GM23338 (cell line): ENCODE results near the gene INPP5D. TPM values are rescaled to one million over a fixed set of nuclear protein-coding genes. Genes with fewer than 3 reads are reported as not detected.
"Not testable (repeated sequence)": the region's sequence is repeated elsewhere in the genome, so short reads cannot be mapped to it uniquely, and the experiment has no call there.

ENCODE experiments used
- ATAC-seq: fragments of 200-7000 bp; cut with Tn5 transposase; 3 replicates; pipeline ENCODE4 v1.9.1; 2020
- DNase-seq: peaks from one replicate; pipeline ENCODE4 v3.0.0-alpha.2; 2015; ENCODE audit warnings: low spot score
- H2AFZ ChIP-seq: fragments of 200-600 bp; sonication (generic); 2 replicates; pipeline ENCODE4 v1.8.0; 2016; ENCODE audit warnings: antibody characterized with exemption, mild to moderate bottlenecking, moderate library complexity
- H3F3A ChIP-seq: fragments of 200-600 bp; sonication (generic); replicated peaks from 2 replicates; pipeline ENCODE4 v1.8.0; 2017; ENCODE audit warnings: antibody characterized with exemption, mixed run types, low read depth
- H3K27ac ChIP-seq: fragments of 200-600 bp; sonication (generic); 2 replicates; pipeline ENCODE4 v1.6.1; 2016; ENCODE audit warnings: low read depth
- H3K27me3 ChIP-seq: fragments of 200-600 bp; sonication (generic); 2 replicates; pipeline ENCODE4 v1.8.0; 2016; ENCODE audit warnings: mild to moderate bottlenecking, mixed run types, moderate library complexity; ENCODE audit not compliant: insufficient read depth
- H3K36me3 ChIP-seq: fragments of 200-600 bp; sonication (generic); 2 replicates; pipeline ENCODE4 v1.8.0; 2016; ENCODE audit warnings: mild to moderate bottlenecking; ENCODE audit not compliant: insufficient read depth
- H3K4me1 ChIP-seq: fragments of 200-600 bp; sonication (generic); 2 replicates; pipeline ENCODE4 v1.8.0; 2016; ENCODE audit warnings: mild to moderate bottlenecking, moderate library complexity; ENCODE audit not compliant: insufficient read depth
- H3K4me2 ChIP-seq: fragments of 200-600 bp; sonication (generic); 2 replicates; pipeline ENCODE4 v1.7.1; 2017; ENCODE audit warnings: mixed run types
- H3K4me3 ChIP-seq: fragments of 200-600 bp; sonication (generic); 2 replicates; pipeline ENCODE4 v1.6.1; 2016; ENCODE audit warnings: mixed run types
- H3K79me2 ChIP-seq: fragments of 200-600 bp; sonication (generic); replicated peaks from 2 replicates; pipeline ENCODE4 v1.8.0; 2017; ENCODE audit warnings: mild to moderate bottlenecking; ENCODE audit not compliant: insufficient read depth
- H3K9me2 ChIP-seq: fragments of 200-600 bp; sonication (generic); 2 replicates; pipeline ENCODE4 v1.8.0; 2017; ENCODE audit not compliant: insufficient read depth
- H4K20me1 ChIP-seq: fragments of 200-600 bp; sonication (generic); replicated peaks from 2 replicates; pipeline ENCODE4 v1.8.0; 2017; ENCODE audit warnings: mild to moderate bottlenecking; ENCODE audit not compliant: insufficient read depth
- H3K27ac Mint-ChIP-seq: 2 replicates; pipeline ENCODE4 v1.8.0; 2020; ENCODE audit warnings: inconsistent platforms, mild to moderate bottlenecking, moderate library complexity, mixed read lengths
- H3K27me3 Mint-ChIP-seq: 3 replicates; pipeline ENCODE4 v1.8.0; 2022; ENCODE audit warnings: low read depth, mild to moderate bottlenecking, moderate library complexity, mixed read lengths, inconsistent platforms; ENCODE audit not compliant: insufficient read depth, poor library complexity
- H3K36me3 Mint-ChIP-seq: 3 replicates; pipeline ENCODE4 v1.8.0; 2021; ENCODE audit warnings: low read depth, mild to moderate bottlenecking, inconsistent platforms, moderate library complexity, mixed read lengths
- H3K4me1 Mint-ChIP-seq: 3 replicates; pipeline ENCODE4 v1.8.0; 2020; ENCODE audit warnings: mild to moderate bottlenecking, inconsistent platforms, mixed read lengths
- H3K4me3 Mint-ChIP-seq: 3 replicates; pipeline ENCODE4 v1.8.0; 2021; ENCODE audit warnings: moderate library complexity, mild to moderate bottlenecking, inconsistent platforms, mixed read lengths
- H3K9me3 Mint-ChIP-seq: 3 replicates; pipeline ENCODE4 v1.8.0; 2020; ENCODE audit warnings: moderate library complexity, mild to moderate bottlenecking, inconsistent platforms, mixed read lengths
- EZH2 ChIP-seq: fragments of 200-600 bp; sonication (generic); IDR thresholded peaks from one replicate; pipeline ENCODE4 v1.8.0; 2017; ENCODE audit warnings: antibody characterized with exemption, mild to moderate bottlenecking, low read depth; ENCODE audit not compliant: unreplicated experiment
- EZH2phosphoT487 ChIP-seq: fragments of 200-600 bp; sonication (generic); IDR thresholded peaks from one replicate; pipeline ENCODE4 v1.8.1; 2018; ENCODE audit warnings: antibody characterized with exemption; ENCODE audit not compliant: unreplicated experiment
- POLR2AphosphoS5 ChIP-seq: IDR thresholded peaks from 2 replicates; pipeline ENCODE4 v1.6.1; 2016; ENCODE audit warnings: antibody characterized with exemption, low read depth
- STAT1 ChIP-seq: IDR thresholded peaks from one replicate; pipeline ENCODE4 v1.6.1; 2016; ENCODE audit warnings: antibody characterized with exemption; ENCODE audit not compliant: unreplicated experiment
- ZNF331 ChIP-seq: fragments of 250-450 bp; sonication (Bioruptor Pico); IDR thresholded peaks from 2 replicates; pipeline ENCODE4 v1.5.0; 2020; ENCODE audit warnings: low read depth, mild to moderate bottlenecking, moderate library complexity
- polyA plus RNA-seq: library from polyadenylated mRNA; unstranded; fragments of >200 nt; fragmentation: Nextera tagmentation; extraction: Ambion mirVana; gene quantifications from 2 replicates; pipeline ENCODE4 v1.2.1, GENCODE V29; 2016
- total RNA-seq: library from RNA; depleted of rRNA; stranded (reverse); fragments of >200 nt; shearing (Covaris generic); gene quantifications from 2 replicates; pipeline ENCODE4 v1.2.3, GENCODE V29; 2014
- TF ChIP-seq, protein P1 (sequence below), 2 experiments: fragments of 200-600 bp in 1 of 2; sonication (generic) in 1 of 2; conservative IDR thresholded peaks; 2 replicates each; pipeline versions ENCODE4 v1.5.1 to v1.6.1; 2016 to 2017; ENCODE audit warnings: antibody characterized with exemption in 2 of 2, low read depth in 2 of 2, mild to moderate bottlenecking in 2 of 2, moderate library complexity in 1 of 2
- TF ChIP-seq, protein P2 (sequence below): IDR thresholded peaks from 2 replicates; pipeline ENCODE4 v1.6.1; 2016; ENCODE audit warnings: antibody characterized with exemption

INPP5D gene
- total and polyA plus RNA-seq, 2 experiments from 2014 or later = 6.6 to 8.3 TPM

DNA sequence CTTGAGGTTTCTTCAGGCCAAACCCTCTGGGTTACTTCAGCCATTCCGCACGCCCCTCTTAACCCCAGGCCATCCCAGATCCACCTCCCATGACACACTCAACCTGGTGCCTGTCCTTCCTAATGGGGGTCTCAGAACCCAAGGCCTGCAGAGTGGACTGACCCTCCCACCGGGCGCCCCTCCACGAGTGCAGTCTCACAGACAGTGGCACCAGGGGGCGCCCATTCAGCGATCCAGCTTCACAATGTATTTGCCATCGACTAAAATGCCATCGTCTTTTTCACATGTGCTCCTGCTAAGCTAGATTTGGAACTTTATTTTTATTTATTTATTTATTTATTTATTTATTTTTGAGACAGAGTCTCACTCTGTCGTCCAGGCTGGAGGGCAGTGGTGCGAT is 38.5 kb downstream of the INPP5D start (continued):
- TF ChIP-seq, protein P1, sequence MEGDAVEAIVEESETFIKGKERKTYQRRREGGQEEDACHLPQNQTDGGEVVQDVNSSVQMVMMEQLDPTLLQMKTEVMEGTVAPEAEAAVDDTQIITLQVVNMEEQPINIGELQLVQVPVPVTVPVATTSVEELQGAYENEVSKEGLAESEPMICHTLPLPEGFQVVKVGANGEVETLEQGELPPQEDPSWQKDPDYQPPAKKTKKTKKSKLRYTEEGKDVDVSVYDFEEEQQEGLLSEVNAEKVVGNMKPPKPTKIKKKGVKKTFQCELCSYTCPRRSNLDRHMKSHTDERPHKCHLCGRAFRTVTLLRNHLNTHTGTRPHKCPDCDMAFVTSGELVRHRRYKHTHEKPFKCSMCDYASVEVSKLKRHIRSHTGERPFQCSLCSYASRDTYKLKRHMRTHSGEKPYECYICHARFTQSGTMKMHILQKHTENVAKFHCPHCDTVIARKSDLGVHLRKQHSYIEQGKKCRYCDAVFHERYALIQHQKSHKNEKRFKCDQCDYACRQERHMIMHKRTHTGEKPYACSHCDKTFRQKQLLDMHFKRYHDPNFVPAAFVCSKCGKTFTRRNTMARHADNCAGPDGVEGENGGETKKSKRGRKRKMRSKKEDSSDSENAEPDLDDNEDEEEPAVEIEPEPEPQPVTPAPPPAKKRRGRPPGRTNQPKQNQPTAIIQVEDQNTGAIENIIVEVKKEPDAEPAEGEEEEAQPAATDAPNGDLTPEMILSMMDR (conservative IDR thresholded peaks at IDR 0.05; ENCODE audit: low read depth in 2 of 2) = peak; percentile 63 to 84
- no peak for TF ChIP-seq STAT1
- TF ChIP-seq EZH2 = no peak
- TF ChIP-seq, protein P2, sequence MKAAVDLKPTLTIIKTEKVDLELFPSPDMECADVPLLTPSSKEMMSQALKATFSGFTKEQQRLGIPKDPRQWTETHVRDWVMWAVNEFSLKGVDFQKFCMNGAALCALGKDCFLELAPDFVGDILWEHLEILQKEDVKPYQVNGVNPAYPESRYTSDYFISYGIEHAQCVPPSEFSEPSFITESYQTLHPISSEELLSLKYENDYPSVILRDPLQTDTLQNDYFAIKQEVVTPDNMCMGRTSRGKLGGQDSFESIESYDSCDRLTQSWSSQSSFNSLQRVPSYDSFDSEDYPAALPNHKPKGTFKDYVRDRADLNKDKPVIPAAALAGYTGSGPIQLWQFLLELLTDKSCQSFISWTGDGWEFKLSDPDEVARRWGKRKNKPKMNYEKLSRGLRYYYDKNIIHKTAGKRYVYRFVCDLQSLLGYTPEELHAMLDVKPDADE = no peak

DNA sequence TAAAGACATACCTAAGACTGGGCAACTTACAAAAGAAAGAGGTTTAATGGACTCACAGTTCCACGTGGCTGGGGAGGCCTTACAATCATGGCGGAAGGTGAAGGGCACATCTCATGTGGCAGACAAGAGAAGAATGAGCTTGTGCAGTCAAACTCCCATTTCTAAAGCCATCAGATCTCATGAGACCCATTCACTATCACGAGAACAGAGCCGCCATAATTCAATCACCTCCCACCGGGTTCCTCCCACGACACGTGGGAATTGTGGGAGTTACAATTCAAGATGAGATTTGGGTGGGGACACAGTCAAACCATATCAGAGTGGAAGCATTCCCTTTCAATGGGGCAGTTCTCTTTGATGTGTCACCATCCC is 39.7 kb downstream of the INPP5D start:
- H3K4me1 Mint-ChIP-seq, H3F3A ChIP-seq, H3K27ac Mint-ChIP-seq, H2AFZ ChIP-seq, H3K27ac ChIP-seq, H3K27me3 ChIP-seq, H3K36me3 ChIP-seq, H3K27me3 Mint-ChIP-seq, H3K4me2 ChIP-seq, H4K20me1 ChIP-seq, H3K4me1 ChIP-seq, DNase-seq, H3K79me2 ChIP-seq, H3K36me3 Mint-ChIP-seq, ATAC-seq, H3K4me3 Mint-ChIP-seq, H3K4me3 ChIP-seq, H3K9me2 ChIP-seq, H3K9me3 Mint-ChIP-seq: not testable (repeated sequence)

DNA sequence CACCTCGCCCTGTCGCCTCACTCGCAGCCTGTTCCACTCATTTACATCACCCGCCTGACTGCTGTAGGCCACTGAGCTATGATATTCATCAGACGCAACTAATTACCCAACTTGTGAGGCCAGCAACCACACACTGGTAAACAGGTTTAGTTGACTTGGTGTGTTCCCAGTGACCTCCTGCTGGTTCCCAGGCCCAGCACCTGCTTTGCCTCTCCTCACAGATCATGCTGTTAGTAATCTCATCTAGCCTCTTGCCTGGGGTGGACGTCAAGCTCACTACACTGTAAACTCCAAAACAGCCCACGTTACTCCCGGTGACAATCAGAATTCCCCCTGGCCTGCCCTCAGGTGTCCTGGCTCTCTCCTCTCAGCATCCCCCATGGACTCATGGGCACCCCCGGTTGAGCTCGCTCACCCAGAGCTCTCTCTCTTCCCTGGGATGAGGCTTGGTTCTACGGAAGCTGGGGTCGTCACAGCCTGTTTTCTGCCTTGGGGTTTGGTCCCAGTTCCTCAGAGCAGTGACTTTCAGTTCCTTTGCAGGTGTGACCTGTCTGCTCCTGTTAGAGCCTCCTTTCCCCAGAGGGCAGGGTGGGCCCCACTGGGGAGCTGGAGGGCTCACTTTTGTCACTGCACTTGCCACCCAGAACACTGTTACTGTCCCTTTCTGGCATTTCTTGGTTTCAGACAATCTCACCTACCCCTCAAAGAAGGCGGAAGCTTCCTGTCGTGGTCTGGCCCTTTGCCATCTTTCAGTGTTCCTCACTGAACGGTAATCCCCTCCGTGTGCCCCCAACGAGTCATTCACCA is 40.3 kb downstream of the INPP5D start:
- Histone ChIP-seq H3K79me2 (no peaks in the 10 kb centered on the region), H3K4me2 (no peak overlapping the region), H3K27me3 (no peaks in the 10 kb centered on the region), H4K20me1 (no peaks in the 10 kb centered on the region), H3K4me3 (no peak overlapping the region), H2AFZ (0 out of 2 replicates have a peak overlapping the region, but pooled peaks have one; percentile 23), H3K9me2 (no peaks in the 10 kb centered on the region), H3K27ac (no peak overlapping the region), H3K36me3 (no peaks in the 10 kb centered on the region), H3F3A (no peaks in the 10 kb centered on the region), H3K4me1 (no peaks in the 10 kb centered on the region)
- ATAC-seq (no peak), DNase-seq (no peak)
- Mint-ChIP-seq H3K27ac (no peak overlapping the region), H3K4me3 (no peak overlapping the region), H3K9me3 (no peaks in the 10 kb centered on the region), H3K4me1 (no peaks in the 10 kb centered on the region), H3K36me3 (no peaks in the 10 kb centered on the region), H3K27me3 (peaks cover 3% of the 10 kb centered on the region)
- TF ChIP-seq, protein P1 (conservative IDR thresholded peaks at IDR 0.05; ENCODE audit: low read depth in 2 of 2) = no peak
- TF ChIP-seq POLR2AphosphoS5 (no peak), ZNF331 (CRISPR knock-in tag) (no peak), STAT1 (no peak), EZH2phosphoT487 (no peak)
- TF ChIP-seq, protein P2 = no peak
